Spleen (tissue), 11 donors: Measurements from ENCODE around the gene BRF1. TPM values are rescaled to one million over a fixed set of nuclear protein-coding genes. Genes with fewer than 3 reads are reported as not detected.

Source experiments
- DNase-seq: peaks from one replicate; pipeline ENCODE4 v3.0.0-alpha.2; 2020
- H3K27ac ChIP-seq, 8 donors: fragments of 200-600 bp; sonication (generic) in 7 of 8; 1 replicate in 4 of 8; 2 replicates in 4 of 8; pipeline versions ENCODE4 v1.5.0 to v1.8.0; 2016 to 2021; ENCODE audit warnings: inconsistent platforms in 4 of 8, mild to moderate bottlenecking in 4 of 8, moderate library complexity in 1 of 8
- H3K27me3 ChIP-seq, 7 donors: fragments of 200-600 bp; sonication (generic) in 6 of 7; replicated peaks in 1 of 7; 1 replicate in 4 of 7; 2 replicates in 3 of 7; pipeline versions ENCODE4 v1.5.0 to v1.8.0; 2016 to 2021; ENCODE audit warnings: inconsistent platforms in 3 of 7, mild to moderate bottlenecking in 1 of 7
- H3K36me3 ChIP-seq, 6 donors: fragments of 200-600 bp; sonication (generic) in 5 of 6; 1 replicate in 4 of 6; 2 replicates in 2 of 6; pipeline versions ENCODE4 v1.5.0 to v1.8.0; 2016 to 2021; ENCODE audit warnings: inconsistent platforms in 2 of 6
- H3K4me1 ChIP-seq, 6 donors: fragments of 200-600 bp; sonication (generic) in 5 of 6; 1 replicate in 3 of 6; 2 replicates in 3 of 6; pipeline versions ENCODE4 v1.5.0 to v1.8.0; 2016 to 2021; ENCODE audit warnings: inconsistent platforms in 3 of 6
- H3K4me3 ChIP-seq, 8 donors: fragments of 200-600 bp; sonication (generic) in 7 of 8; 1 replicate in 4 of 8; 2 replicates in 4 of 8; pipeline versions ENCODE4 v1.5.0 to v1.8.0; 2016 to 2021; ENCODE audit warnings: inconsistent platforms in 4 of 8, mild to moderate bottlenecking in 4 of 8, moderate library complexity in 2 of 8
- H3K9me3 ChIP-seq, 8 donors: fragments of 200-600 bp; sonication (generic) in 7 of 8; 1 replicate in 4 of 8; 2 replicates in 4 of 8; pipeline versions ENCODE4 v1.5.0 to v1.8.0; 2016 to 2021; ENCODE audit warnings: inconsistent platforms in 4 of 8
- CTCF ChIP-seq, 11 experiments: fragments of 200-600 bp in 7 of 11; fragments of 450-650 bp in 4 of 11; sonication (generic) in 4 of 11; IDR thresholded peaks in 8 of 11; conservative IDR thresholded peaks in 3 of 11; 1 replicate in 7 of 11; 2 replicates in 4 of 11; pipeline versions ENCODE4 v1.4.0 to v1.8.0; 2016 to 2021; ENCODE audit warnings: antibody characterized with exemption in 11 of 11, inconsistent platforms in 4 of 11, mild to moderate bottlenecking in 1 of 11
- POLR2A ChIP-seq, 3 donors: fragments of 450-650 bp; IDR thresholded peaks; one replicate each; pipeline ENCODE4 v1.5.1; 2017; ENCODE audit warnings: antibody characterized with exemption in 3 of 3, mild to moderate bottlenecking in 1 of 3
- POLR2AphosphoS5 ChIP-seq, 3 donors: sonication (generic); formaldehyde crosslinking; IDR thresholded peaks; one replicate each; pipeline ENCODE4 v1.5.1; 2017; ENCODE audit warnings: antibody characterized with exemption in 3 of 3
- WGBS, 5 donors: extraction: QIAGEN DNeasy Blood & Tissue Kit in 3 of 5; methylation state at CpG; one replicate each; pipeline versions ENCODE4 v1.1.5 to v1.1.7; 2013 to 2018; 5-methylcytosine and 5-hydroxymethylcytosine counted together
- intact Hi-C: fragments of 100-400 bp; cut with DNase I; formaldehyde crosslinking; loops from one replicate; pipeline ENCODE4 v1.15.0; 2023; ENCODE audit warnings: low total_unique reads
- polyA plus RNA-seq, 3 donors: library from polyadenylated mRNA; stranded (reverse); fragments of 200-250 nt; gene quantifications; one replicate each; pipeline ENCODE4 v1.2.1, GENCODE V29; 2013
- total RNA-seq, 7 donors: library from RNA; depleted of rRNA in 3 of 7; stranded (reverse); fragments of >200 nt in 3 of 7; fragmentation: NEBNext Ultra II Directional in 4 of 7; extraction: Animal tissue kit (Norgen Biotek cat#: 25700) in 4 of 7; gene quantifications; one replicate each; pipeline versions ENCODE4 v1.1.0 to v1.2.1, GENCODE V29; 2016 to 2021
- donor health status: healthy with polysubstance abuse.
- donor health status: DM: no; HTN: no; CAD: no; lungs with moderate emphysema.
- donor health status: DM: no; HTN: no; CAD: no.
- donor health status: Bipolar disorder and iron deficiency.
- donor health status: healthy.
- donor health status: DM: no; HTN: no; CAD: no.
- donor health status: DM: yes; HTN: yes; CAD: no.

BRF1 gene
- total and polyA plus RNA-seq, 10 donors = 16.2 to 71.2 (median 49.8) TPM

DNA sequence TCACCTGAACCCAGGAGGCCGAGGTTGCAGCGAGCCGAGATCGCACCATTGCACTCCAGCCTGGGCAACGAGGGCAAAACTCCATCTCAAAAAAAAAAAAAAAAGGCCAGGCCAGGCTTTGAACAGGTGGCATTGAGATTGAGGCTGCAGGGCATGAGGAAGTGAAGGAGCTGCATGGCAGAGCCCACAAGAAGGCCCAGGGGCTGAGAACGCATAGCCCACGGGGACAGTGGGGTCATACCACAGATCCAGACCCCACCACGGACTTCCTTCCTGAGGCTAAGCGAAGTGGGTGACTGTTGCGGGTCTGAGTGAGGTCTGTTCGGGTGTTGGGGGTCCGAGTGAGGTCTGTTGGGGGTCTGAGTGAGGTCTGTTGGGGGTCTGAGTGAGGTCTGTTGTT lies 140.0 kb downstream of the BRF1 start:
- H3K9me3 ChIP-seq = no peaks in the 10 kb centered on the region
- intact Hi-C loops = no loop called here
- H3K4me3 ChIP-seq = no peak overlapping the region
- peaks cover 0 to 21% (median under 1%) of the 10 kb centered on the region in 7 donors for H3K27me3 ChIP-seq
- H3K4me1 ChIP-seq = peaks cover 0 to 6% (median 0%) of the 10 kb centered on the region in 6 donors
- H3K27ac ChIP-seq = no peak overlapping the region
- WGBS, 5 donors = 40 to 52% (median 48%) methylated on average over 12 of the region's 12 CpGs
- no peaks in the 10 kb centered on the region for H3K36me3 ChIP-seq
- DNase-seq = no peak
- TF ChIP-seq CTCF (IDR thresholded peaks at IDR 0.05 in 8 of 11, conservative IDR thresholded peaks at IDR 0.05 in 3 of 11) = no peak
- no peak for TF ChIP-seq POLR2AphosphoS5 (IDR thresholded peaks at IDR 0.05)
- no peak for TF ChIP-seq POLR2A (IDR thresholded peaks at IDR 0.05)

- 84 to 96% (median 87%) methylated on average over 14 of the region's 14 CpGs for WGBS, 5 donors
- Histone ChIP-seq H3K4me1 (peaks cover 0 to 3% (median 0%) of the 10 kb centered on the region in 6 donors), H3K4me3 (no peak overlapping the region), H3K36me3 (no peaks in the 10 kb centered on the region), H3K27me3 (peaks cover 0 to 15% (median 0%) of the 10 kb centered on the region in 7 donors), H3K9me3 (no peaks in the 10 kb centered on the region), H3K27ac (no peak overlapping the region)
- intact Hi-C loops = no loop called here
- no peak for TF ChIP-seq CTCF (IDR thresholded peaks at IDR 0.05 in 8 of 11, conservative IDR thresholded peaks at IDR 0.05 in 3 of 11)
- no peak for TF ChIP-seq POLR2A (IDR thresholded peaks at IDR 0.05)
- no peak for TF ChIP-seq POLR2AphosphoS5 (IDR thresholded peaks at IDR 0.05)
- no peak for DNase-seq
These were observed 141.5 kb downstream of the BRF1 start for GRCh38 chr14:105159344-105159743.

Other genes starting within 250 kb of the BRF1 start
- 10 to 100 TPM; 17.5 to 33.7 (median 23.1) TPM for gene GPR132, start 235.6 kb downstream of the BRF1 start, total RNA-seq
- 1 to 10 TPM; 5.0 to 9.0 (median 5.8) TPM for gene GPR132, start 235.6 kb downstream of the BRF1 start, polyA plus RNA-seq
- 10 to 100 TPM in 1 of 7 donors, 1 to 10 TPM in 6; 3.0 to 10.8 (median 6.0) TPM for gene JAG2, start 132.2 kb downstream of the BRF1 start, total RNA-seq
- gene JAG2, start 132.2 kb downstream of the BRF1 start, polyA plus RNA-seq = 10 to 100 TPM in 1 of 3 donors, 1 to 10 TPM in 2; 6.1 to 14.3 (median 6.6) TPM
- 10 to 100 TPM; 10.1 to 31.1 (median 25.3) TPM for gene NUDT14, start 119.7 kb downstream of the BRF1 start, total RNA-seq
- 10 to 100 TPM; 17.7 to 25.4 (median 17.7) TPM for gene NUDT14, start 119.7 kb downstream of the BRF1 start, polyA plus RNA-seq
- 10 to 100 TPM; 19.1 to 31.4 (median 23.6) TPM for gene BTBD6, start 52.5 kb downstream of the BRF1 start, total RNA-seq
- 10 to 100 TPM; 28.2 to 30.2 (median 29.0) TPM for gene BTBD6, start 52.5 kb downstream of the BRF1 start, polyA plus RNA-seq
- 100 to 1,000 TPM in 4 of 7 donors, 10 to 100 TPM in 3; 69.8 to 148 (median 104) TPM for gene PACS2, start 13.7 kb upstream of the BRF1 start, total RNA-seq
- 100 to 1,000 TPM in 1 of 3 donors, 10 to 100 TPM in 2; 32.2 to 101 (median 72.4) TPM for gene PACS2, start 13.7 kb upstream of the BRF1 start, polyA plus RNA-seq
- 1 to 10 TPM in 5 of 7 donors, under 1 TPM in 2; 0.33 to 5.3 (median 1.8) TPM for gene TEX22, start 97.5 kb upstream of the BRF1 start, total RNA-seq
- under 1 TPM; 0.33 to 0.59 (median 0.54) TPM for gene TEX22, start 97.5 kb upstream of the BRF1 start, polyA plus RNA-seq
- gene MTA1, start 118.8 kb upstream of the BRF1 start, total RNA-seq = 100 to 1,000 TPM in 3 of 7 donors, 10 to 100 TPM in 4; 63.7 to 128 (median 82.6) TPM
- 10 to 100 TPM; 33.0 to 83.1 (median 52.6) TPM for gene MTA1, start 118.8 kb upstream of the BRF1 start, polyA plus RNA-seq
- gene CRIP2, start 173.8 kb upstream of the BRF1 start, total RNA-seq = 100 to 1,000 TPM in 4 of 7 donors, 10 to 100 TPM in 3; 68.6 to 138 (median 100) TPM
- gene CRIP2, start 173.8 kb upstream of the BRF1 start, polyA plus RNA-seq = 100 to 1,000 TPM in 2 of 3 donors, 10 to 100 TPM in 1; 97.7 to 181 (median 123) TPM
- gene CRIP1, start 185.9 kb upstream of the BRF1 start, total RNA-seq = 10 to 100 TPM; 20.5 to 82.8 (median 62.8) TPM
- gene CRIP1, start 185.9 kb upstream of the BRF1 start, polyA plus RNA-seq = 100 to 1,000 TPM; 163 to 349 (median 192) TPM
- 10 to 100 TPM in 4 of 7 donors, 1 to 10 TPM in 3; 5.3 to 17.7 (median 10.8) TPM for gene TEDC1, start 190.2 kb upstream of the BRF1 start, total RNA-seq
- gene TEDC1, start 190.2 kb upstream of the BRF1 start, polyA plus RNA-seq = 10 to 100 TPM; 18.4 to 31.5 (median 27.1) TPM
- 10 to 100 TPM in 1 of 7 donors, 1 to 10 TPM in 6; 3.4 to 10.4 (median 4.6) TPM for gene TMEM121, start 225.6 kb upstream of the BRF1 start, total RNA-seq
- 1 to 10 TPM; 3.3 to 6.0 (median 3.6) TPM for gene TMEM121, start 225.6 kb upstream of the BRF1 start, polyA plus RNA-seq